HG02981 (cell line): Measurements from ENCODE around the gene CYB5B.
"Not testable (repeated sequence)": the region's sequence is repeated elsewhere in the genome, so short reads cannot be mapped to it uniquely, and the experiment has no call there.

ENCODE experiments used
- ATAC-seq: cut with Tn5 transposase; IDR thresholded peaks from one replicate; pipeline ENCODE4 v1.9.1; 2021; ENCODE audit warnings: mild to moderate bottlenecking, moderate library complexity; ENCODE audit not compliant: unreplicated experiment

Gene CYB5B

DNA sequence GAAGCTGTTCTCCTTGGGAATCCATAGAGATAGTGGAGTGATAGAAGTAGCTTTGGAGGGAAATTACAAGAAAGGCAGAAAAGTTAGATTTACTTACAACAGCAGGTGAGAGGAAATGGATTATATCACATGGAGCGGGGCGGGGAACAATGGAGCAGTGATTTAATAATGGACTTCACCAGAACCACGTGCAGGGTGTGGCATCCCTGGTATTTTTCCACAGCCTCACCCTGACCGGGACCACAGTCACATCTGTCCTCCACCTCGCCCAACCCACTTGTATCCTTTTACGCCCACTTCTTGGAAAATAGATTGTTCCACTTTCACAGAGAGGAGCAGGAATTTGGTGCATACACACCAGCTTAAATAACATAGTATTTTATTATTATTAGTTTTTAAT lies 15.9 kb upstream of the CYB5B start:
- ATAC-seq = no peak

- no peak for ATAC-seq
These were observed 14.0 kb upstream of the CYB5B start for GRCh38 chr16:69410219-69410990.

GRCh38 chr16:69411064-69411985 lies 13.1 kb upstream of the CYB5B start:
- ATAC-seq = no peak

- ATAC-seq = no peak
These were observed 12.1 kb upstream of the CYB5B start for GRCh38 chr16:69412287-69412686.

DNA sequence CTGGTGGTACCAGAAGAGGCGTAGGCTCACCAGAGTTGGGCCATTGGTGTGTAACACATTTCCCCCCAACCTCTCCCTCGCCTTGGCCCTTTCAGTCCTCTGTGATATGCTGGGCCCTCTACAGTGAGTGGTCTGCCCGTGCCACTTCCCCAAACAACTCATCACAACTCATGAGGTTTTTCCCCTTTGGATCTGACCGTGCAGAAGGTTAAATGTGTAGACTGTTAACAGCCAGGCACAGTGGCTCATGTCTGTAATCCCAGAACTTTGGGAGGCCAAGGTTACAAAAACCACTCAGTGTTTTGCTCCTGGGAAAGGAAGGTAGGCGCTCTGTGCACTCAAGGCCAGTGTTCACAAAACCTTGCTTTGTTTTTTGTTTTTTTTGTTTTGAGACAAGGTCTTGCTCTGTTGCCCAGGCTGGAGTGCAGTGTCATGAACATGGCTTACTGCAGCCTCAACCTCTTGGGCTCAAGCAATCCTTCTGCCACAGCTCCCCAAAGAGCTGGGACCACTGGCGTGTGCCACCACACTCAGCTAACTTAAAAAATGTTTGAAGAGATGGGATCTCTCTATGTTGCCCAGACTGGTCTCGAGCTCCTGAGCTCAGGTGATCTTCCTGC lies 11.3 kb upstream of the CYB5B start:
- no peak for ATAC-seq

GRCh38 chr16:69417520-69418199 lies 6.8 kb upstream of the CYB5B start:
- ATAC-seq = no peak

- ATAC-seq = no peak
These were observed 4.5 kb upstream of the CYB5B start for GRCh38 chr16:69419956-69420355.

DNA sequence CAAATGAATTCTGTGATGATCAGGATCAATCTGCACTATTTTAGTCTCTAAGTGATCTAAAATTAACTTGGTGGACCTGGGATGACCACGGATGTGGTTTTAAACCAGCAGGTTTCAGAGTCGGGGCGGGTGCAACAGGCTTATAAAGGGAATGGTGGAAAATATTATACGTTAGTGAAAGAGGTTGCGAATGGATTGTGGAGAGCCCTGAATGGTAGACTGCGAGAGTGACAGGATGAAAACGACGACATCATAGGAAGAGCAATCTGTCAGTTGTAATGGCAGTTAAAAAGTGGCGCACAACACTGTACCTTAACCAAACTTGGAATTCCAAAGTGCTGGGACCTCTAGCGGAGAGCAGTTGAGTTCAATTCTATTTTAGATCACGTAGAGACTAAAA lies 1.2 kb upstream of the CYB5B start:
- no peak for ATAC-seq

DNA sequence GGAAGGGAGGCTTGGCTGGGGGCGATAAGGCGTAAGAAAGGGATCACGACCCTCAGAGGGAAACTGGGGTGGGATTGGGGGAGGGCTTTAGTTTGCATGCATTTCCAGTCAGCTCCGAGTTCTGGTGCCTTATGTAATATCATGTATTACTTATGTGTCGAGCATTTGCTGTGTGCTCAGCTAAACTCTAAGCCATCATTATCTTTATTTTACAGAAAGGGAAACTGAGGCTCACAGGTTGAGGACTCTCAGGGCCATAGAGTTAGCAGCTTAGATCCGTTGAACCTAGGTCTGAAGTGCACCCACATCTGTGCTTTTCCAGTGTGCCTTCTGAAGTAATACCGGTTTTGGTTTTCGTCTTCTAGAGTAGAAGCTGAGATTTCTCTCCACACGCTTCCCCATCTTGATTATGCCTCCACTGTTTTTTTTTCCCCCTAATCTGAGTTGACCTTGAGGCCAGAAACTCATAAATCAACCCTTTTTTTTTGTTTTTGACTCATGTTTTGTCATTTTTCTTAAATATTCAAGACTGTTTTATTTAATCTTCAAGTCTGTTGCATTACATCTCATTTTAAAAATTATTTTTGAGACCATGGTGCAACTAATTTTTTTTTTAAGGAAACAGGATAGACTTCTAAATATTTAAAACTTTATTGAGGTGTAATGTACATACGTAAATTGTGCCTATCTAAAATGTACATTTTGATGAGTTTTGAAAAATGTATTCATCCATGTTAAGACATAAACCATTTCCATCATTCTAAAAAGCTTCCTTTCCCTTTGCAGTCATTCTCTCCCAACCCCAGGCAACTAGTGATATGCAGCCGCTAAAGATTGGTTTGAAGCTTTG lies 741 bp downstream of the CYB5B start:
- ATAC-seq = no peak

- ATAC-seq = no peak
These were observed 4.2 kb downstream of the CYB5B start for GRCh38 chr16:69428652-69429051.

DNA sequence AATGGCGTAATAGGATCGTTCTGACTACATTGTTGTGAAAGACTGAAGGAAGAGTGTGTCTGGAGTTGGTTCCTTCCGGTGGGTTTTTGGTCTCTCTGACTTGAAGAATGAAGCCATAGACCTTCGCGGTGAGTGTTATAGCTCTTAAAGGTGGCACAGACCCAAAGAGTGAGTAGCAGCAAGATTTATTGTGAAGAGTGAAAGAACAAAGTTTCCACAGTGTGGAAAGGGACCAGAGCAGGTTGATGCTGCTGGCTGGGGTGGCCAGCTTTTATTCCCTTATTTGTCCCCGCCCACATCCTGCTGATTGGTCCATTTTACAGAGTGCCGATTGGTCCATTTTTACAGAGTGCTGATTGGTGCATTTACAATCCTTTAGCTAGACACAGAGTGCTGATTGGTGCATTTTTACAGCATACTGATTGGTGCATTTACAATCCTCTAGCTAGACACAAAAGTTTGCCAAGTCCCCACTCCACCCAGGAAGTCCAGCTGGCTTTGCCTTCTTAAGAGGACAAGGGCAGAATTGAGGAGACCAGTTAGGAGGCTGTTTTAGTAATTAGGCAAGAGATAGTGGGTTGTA lies 4.7 kb downstream of the CYB5B start:
- ATAC-seq = not testable (repeated sequence)

GRCh38 chr16:69431948-69432468 lies 7.6 kb downstream of the CYB5B start:
- no peak for ATAC-seq

GRCh38 chr16:69434066-69434465 lies 9.6 kb downstream of the CYB5B start:
- no peak for ATAC-seq

DNA sequence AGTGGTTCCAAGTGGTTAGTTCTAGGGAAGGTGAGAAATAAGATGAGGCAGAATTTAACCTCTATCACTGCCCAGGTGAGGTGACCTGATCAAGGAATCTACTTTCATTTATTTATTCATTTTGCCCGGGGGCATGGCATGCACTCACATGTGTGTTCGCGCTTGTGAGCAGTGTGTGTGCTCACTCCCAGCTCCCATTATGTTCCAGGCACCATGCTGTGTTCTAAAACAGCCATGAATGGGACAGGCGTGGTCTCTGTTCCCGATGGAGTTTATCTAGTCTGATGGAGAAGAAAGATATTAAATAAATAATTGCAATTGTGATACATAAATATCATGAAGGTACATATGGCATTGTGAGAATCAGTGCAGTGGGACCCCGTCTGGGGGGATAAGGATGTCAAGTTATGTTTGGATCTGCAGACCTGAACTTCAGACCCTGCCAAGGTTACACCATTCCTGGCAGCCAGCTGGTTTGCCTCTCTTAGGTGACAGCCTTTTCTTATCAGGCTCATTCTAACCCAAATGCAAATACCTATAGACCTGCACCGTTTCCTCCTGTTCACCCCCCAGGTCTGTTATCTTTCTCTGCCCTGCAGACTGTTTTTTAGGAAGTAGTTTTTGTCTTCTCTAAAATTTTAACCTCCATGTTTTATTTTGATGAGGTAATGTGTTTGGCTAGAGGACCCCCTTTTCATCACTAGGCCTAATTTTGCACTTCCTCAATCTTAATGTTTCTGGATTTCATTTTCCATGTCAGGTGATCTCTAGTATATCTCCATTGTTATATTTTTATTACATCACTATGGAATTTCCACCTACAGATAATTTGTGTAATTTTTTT lies 11.8 kb downstream of the CYB5B start:
- no peak for ATAC-seq

GRCh38 chr16:69436896-69437295 lies 12.5 kb downstream of the CYB5B start:
- no peak for ATAC-seq

DNA sequence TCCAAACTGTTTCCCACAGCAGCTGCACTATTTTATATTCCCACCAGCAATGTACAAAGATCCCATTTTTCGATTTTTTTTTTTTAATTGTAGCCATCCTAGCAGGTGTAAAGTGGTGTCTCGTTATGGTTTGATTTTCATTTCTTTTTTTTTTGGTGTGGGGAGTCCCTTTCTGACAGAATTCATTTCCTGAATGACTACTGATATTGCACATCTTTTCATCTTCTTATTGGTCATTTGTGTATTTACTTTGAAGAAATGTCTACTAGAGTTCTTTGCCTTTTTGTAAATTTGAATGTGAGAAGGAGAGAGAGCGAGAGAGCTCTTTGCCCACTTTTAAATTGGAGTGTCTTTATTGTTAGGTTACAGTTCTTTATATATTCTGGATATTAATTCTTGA lies 14.0 kb downstream of the CYB5B start:
- ATAC-seq = no peak

- ATAC-seq = no peak
These were observed 15.8 kb downstream of the CYB5B start for GRCh38 chr16:69440250-69440649.

DNA sequence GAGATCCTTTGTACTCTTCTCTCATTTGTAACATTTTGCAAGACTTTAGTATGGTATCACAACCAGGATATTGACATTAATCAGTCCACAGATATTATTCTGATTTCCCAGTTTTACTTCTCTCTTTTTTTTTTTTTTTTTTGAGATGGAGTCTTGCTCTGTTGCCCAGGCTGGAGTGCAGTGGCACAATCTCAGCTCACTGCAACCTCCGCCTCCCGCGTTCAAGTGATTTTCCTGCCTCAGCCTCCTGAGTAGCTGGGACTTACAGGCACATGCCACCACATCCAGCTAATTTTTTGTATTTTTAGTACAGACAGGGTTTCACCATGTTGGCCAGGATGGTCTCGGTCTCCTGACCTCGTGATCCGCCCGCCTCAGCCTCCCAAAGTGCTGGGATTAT lies 16.6 kb downstream of the CYB5B start:
- ATAC-seq = not testable (repeated sequence)
